Smooth muscle cell (in vitro differentiated cells): ENCODE measurements around the gene VAT1. TPM values are rescaled to one million over a fixed set of nuclear protein-coding genes. Genes with fewer than 3 reads are reported as not detected.

Source experiments
- DNase-seq: peaks from one replicate; lab custom pipeline; 2025; ENCODE audit not compliant: unreplicated experiment; lab: John Stamatoyannopoulos, UW
- H2AFZ ChIP-seq: fragments of 200-600 bp; sonication (generic); 2 replicates; pipeline ENCODE4 v1.6.0; 2016; ENCODE audit warnings: antibody characterized with exemption, low read depth, mild to moderate bottlenecking
- H3F3A ChIP-seq: fragments of 200-600 bp; sonication (generic); 2 replicates; pipeline ENCODE4 v1.6.0; 2017; ENCODE audit warnings: antibody characterized with exemption, low read depth
- H3K27ac ChIP-seq: fragments of 200-600 bp; sonication (generic); 2 replicates; pipeline ENCODE4 v1.5.1; 2016; ENCODE audit warnings: low read depth, mild to moderate bottlenecking
- H3K27me3 ChIP-seq: fragments of 200-600 bp; sonication (generic); 2 replicates; pipeline ENCODE4 v1.6.1; 2016; ENCODE audit warnings: low read depth, mild to moderate bottlenecking
- H3K36me3 ChIP-seq: fragments of 200-600 bp; sonication (generic); 2 replicates; pipeline ENCODE4 v1.5.1; 2016; ENCODE audit warnings: low read depth
- H3K4me1 ChIP-seq: fragments of 200-600 bp; sonication (generic); 2 replicates; pipeline ENCODE4 v1.5.1; 2016; ENCODE audit warnings: low read depth
- H3K4me2 ChIP-seq: fragments of 200-600 bp; sonication (generic); 2 replicates; pipeline ENCODE4 v1.6.0; 2016; ENCODE audit warnings: mild to moderate bottlenecking
- H3K4me3 ChIP-seq: fragments of 200-600 bp; sonication (generic); 2 replicates; pipeline ENCODE4 v1.5.1; 2016; ENCODE audit warnings: mild to moderate bottlenecking
- H3K79me2 ChIP-seq: fragments of 200-600 bp; sonication (generic); 2 replicates; pipeline ENCODE4 v1.6.0; 2016; ENCODE audit warnings: low read depth, mild to moderate bottlenecking
- H3K9ac ChIP-seq: fragments of 200-600 bp; sonication (generic); 2 replicates; pipeline ENCODE4 v1.6.0; 2016; ENCODE audit warnings: low read depth
- H3K9me3 ChIP-seq: fragments of 200-600 bp; sonication (generic); replicated peaks from 2 replicates; pipeline ENCODE4 v1.5.1; 2016; ENCODE audit warnings: low read depth
- H4K20me1 ChIP-seq: fragments of 200-600 bp; sonication (generic); 2 replicates; pipeline ENCODE4 v1.6.0; 2016; ENCODE audit warnings: low read depth
- WGBS: methylation state at CpG from one replicate; pipeline ENCODE4 v1.1.7; 2016; ENCODE audit warnings: low lambda C conversion rate; 5-methylcytosine and 5-hydroxymethylcytosine counted together
- polyA plus RNA-seq: library from polyadenylated mRNA; unstranded; fragments of >200 nt; fragmentation: Nextera tagmentation; extraction: Ambion mirVana; gene quantifications from 2 replicates; pipeline ENCODE4 v1.2.1, GENCODE V29; 2016
- total RNA-seq: library from RNA; depleted of rRNA; stranded (reverse); fragments of >200 nt; gene quantifications from 2 replicates; pipeline ENCODE4 v1.2.3, GENCODE V29; 2014
- TF ChIP-seq, protein P1 (sequence below): fragments of 200-600 bp; sonication (generic); IDR thresholded peaks from 2 replicates; pipeline ENCODE4 v1.5.1; 2017; ENCODE audit warnings: borderline replicate concordance, mild to moderate bottlenecking, antibody characterized with exemption; ENCODE audit not compliant: insufficient read depth, poor library complexity, severe bottlenecking

Gene VAT1
- total and polyA plus RNA-seq, 2 experiments from 2014 or later, result 146 to 229 TPM

DNA sequence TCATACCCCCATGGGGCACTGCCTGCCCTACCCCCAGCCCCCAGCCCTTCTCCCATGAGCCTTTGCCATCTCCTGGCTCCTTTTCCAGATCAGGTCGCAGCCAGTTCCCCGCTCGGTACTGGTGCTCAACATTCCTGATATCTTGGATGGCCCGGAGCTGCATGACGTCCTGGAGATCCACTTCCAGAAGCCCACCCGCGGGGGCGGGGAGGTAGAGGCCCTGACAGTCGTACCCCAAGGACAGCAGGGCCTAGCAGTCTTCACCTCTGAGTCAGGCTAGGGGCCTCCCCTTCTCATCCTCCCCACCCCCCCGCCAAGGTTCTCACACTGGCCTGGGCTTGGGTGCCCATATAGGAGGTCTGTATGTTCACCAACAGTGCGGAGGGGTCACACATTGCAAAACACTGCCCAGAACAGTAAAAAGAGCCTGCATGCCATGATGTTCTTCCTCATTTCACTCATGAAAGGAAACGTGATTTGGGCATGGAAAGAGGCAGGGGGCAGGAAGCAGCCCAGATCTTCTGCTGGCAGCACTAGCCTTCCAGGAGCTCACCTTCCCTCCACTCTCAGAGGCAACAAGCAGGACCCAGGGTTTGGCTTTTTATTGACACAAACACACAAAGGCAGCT, 8.1 kb downstream of the VAT1 start:
- 88% methylated on average over 12 of the region's 12 CpGs for WGBS
- DNase-seq, result no peak
- no peak overlapping the region for H3K9ac ChIP-seq

DNA sequence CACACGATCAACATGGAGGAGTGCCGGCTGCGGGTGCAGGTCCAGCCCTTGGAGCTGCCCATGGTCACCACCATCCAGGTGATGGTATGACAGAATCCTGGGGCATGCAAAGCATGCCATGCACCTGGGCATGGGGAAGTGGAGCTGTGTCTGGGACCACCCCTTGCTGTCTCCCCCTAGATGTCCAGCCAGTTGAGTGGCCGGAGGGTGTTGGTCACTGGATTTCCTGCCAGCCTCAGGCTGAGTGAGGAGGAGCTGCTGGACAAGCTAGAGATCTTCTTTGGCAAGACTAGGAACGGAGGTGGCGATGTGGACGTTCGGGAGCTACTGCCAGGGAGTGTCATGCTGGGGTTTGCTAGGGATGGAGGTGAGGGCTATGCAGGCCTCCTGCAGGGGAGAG, 8.9 kb downstream of the VAT1 start:
- Histone ChIP-seq H3K9ac (no peak overlapping the region), H3K27ac (no peak overlapping the region), H3K4me3 (no peak overlapping the region), H3K9me3 (no peaks in the 10 kb centered on the region), H3F3A (no peaks in the 10 kb centered on the region), H3K79me2 (no peaks in the 10 kb centered on the region), H3K4me2 (no peak overlapping the region), H3K4me1 (no peaks in the 10 kb centered on the region), H3K27me3 (no peaks in the 10 kb centered on the region), H4K20me1 (peaks cover 20% of the 10 kb centered on the region), H2AFZ (no peak overlapping the region), H3K36me3 (no peaks in the 10 kb centered on the region)
- DNase-seq, result no peak
- TF ChIP-seq, protein P1, sequence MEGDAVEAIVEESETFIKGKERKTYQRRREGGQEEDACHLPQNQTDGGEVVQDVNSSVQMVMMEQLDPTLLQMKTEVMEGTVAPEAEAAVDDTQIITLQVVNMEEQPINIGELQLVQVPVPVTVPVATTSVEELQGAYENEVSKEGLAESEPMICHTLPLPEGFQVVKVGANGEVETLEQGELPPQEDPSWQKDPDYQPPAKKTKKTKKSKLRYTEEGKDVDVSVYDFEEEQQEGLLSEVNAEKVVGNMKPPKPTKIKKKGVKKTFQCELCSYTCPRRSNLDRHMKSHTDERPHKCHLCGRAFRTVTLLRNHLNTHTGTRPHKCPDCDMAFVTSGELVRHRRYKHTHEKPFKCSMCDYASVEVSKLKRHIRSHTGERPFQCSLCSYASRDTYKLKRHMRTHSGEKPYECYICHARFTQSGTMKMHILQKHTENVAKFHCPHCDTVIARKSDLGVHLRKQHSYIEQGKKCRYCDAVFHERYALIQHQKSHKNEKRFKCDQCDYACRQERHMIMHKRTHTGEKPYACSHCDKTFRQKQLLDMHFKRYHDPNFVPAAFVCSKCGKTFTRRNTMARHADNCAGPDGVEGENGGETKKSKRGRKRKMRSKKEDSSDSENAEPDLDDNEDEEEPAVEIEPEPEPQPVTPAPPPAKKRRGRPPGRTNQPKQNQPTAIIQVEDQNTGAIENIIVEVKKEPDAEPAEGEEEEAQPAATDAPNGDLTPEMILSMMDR, result no peak
- 93% methylated on average over 8 of the region's 8 CpGs for WGBS

More for the DNA sequence above, 8.1 kb downstream of the VAT1 start:
- Histone ChIP-seq H4K20me1 (peaks cover 28% of the 10 kb centered on the region), H3K27ac (no peak overlapping the region), H3K36me3 (no peaks in the 10 kb centered on the region), H2AFZ (no peak overlapping the region), H3K4me1 (no peaks in the 10 kb centered on the region), H3K4me2 (no peak overlapping the region), H3K9me3 (no peaks in the 10 kb centered on the region), H3K79me2 (peaks cover 2% of the 10 kb centered on the region), H3K27me3 (no peaks in the 10 kb centered on the region), H3K4me3 (no peak overlapping the region), H3F3A (no peaks in the 10 kb centered on the region)
- TF ChIP-seq, protein P1, result no peak

GRCh38 chr17:43011728-43012472, 10.3 kb downstream of the VAT1 start:
- no peak overlapping the region for H3K4me3 ChIP-seq
- no peak for DNase-seq
- WGBS, result 75% methylated on average over 15 of the region's 15 CpGs
- H3K4me1 ChIP-seq, result no peaks in the 10 kb centered on the region
- H3K4me2 ChIP-seq, result no peak overlapping the region
- no peaks in the 10 kb centered on the region for H3K79me2 ChIP-seq
- H3K9me3 ChIP-seq, result no peaks in the 10 kb centered on the region
- no peak overlapping the region for H3K9ac ChIP-seq
- H3K27ac ChIP-seq, result no peak overlapping the region
- TF ChIP-seq, protein P1, result no peak
- H3F3A ChIP-seq, result no peaks in the 10 kb centered on the region
- no peaks in the 10 kb centered on the region for H3K36me3 ChIP-seq
- H2AFZ ChIP-seq, result no peak overlapping the region
- H4K20me1 ChIP-seq, result peaks cover 10% of the 10 kb centered on the region
- no peaks in the 10 kb centered on the region for H3K27me3 ChIP-seq
